GM12878 (cell line): ENCODE results near the gene RANGAP1. TPM values are rescaled to one million over a fixed set of nuclear protein-coding genes. Genes with fewer than 3 reads are reported as not detected.

Source experiments
- BCLAF1 ChIP-seq: fragments of 450-650 bp; IDR thresholded peaks from 2 replicates; pipeline ENCODE4 v1.6.1; 2017; ENCODE audit warnings: antibody characterized with exemption, mild to moderate bottlenecking, moderate library complexity
- E4F1 ChIP-seq: fragments of 450-650 bp; IDR thresholded peaks from 2 replicates; pipeline ENCODE4 v1.6.1; 2018; ENCODE audit warnings: borderline replicate concordance, mild to moderate bottlenecking; ENCODE audit not compliant: partially characterized antibody
- GABPA ChIP-seq: IDR thresholded peaks from 2 replicates; pipeline ENCODE4 v1.6.1; 2014; ENCODE audit warnings: antibody characterized with exemption, low read depth, mild to moderate bottlenecking, inconsistent platforms
- HCFC1 ChIP-seq: fragments of 150-350 bp; IDR thresholded peaks from 2 replicates; pipeline ENCODE4 v1.6.1; 2014; ENCODE audit warnings: low read length
- HSF1 ChIP-seq: fragments of 150-350 bp; IDR thresholded peaks from 2 replicates; pipeline ENCODE4 v1.6.1; 2014; ENCODE audit warnings: mild to moderate bottlenecking, low read depth, low read length
- NBN ChIP-seq: fragments of 450-650 bp; IDR thresholded peaks from 2 replicates; pipeline ENCODE4 v1.6.1; 2016
- NKRF ChIP-seq: fragments of 450-650 bp; conservative IDR thresholded peaks from 2 replicates; pipeline ENCODE4 v1.6.1; 2017; ENCODE audit warnings: mild to moderate bottlenecking, moderate library complexity
- PAX5 ChIP-seq: IDR thresholded peaks from 2 replicates; pipeline ENCODE4 v1.6.1; 2011; ENCODE audit warnings: low read depth, low read length, borderline replicate concordance
- PAX8 ChIP-seq: fragments of 450-650 bp; IDR thresholded peaks from 2 replicates; pipeline ENCODE4 v1.6.1; 2017; ENCODE audit warnings: mild to moderate bottlenecking, moderate library complexity
- PML ChIP-seq: IDR thresholded peaks from 2 replicates; pipeline ENCODE4 v1.6.1; 2012; ENCODE audit warnings: low read length, inconsistent platforms
- REST ChIP-seq: IDR thresholded peaks from 2 replicates; pipeline ENCODE4 v1.6.1; 2012; ENCODE audit warnings: mild to moderate bottlenecking, low read depth, low read length
- SMC3 ChIP-seq: IDR thresholded peaks from 2 replicates; pipeline ENCODE4 v1.6.1; 2011; ENCODE audit warnings: low read length, improper control_type of control experiment, borderline replicate concordance
- TBL1XR1 ChIP-seq: IDR thresholded peaks from 2 replicates; pipeline ENCODE4 v1.6.1; 2012; ENCODE audit warnings: low read depth, low read length, improper control_type of control experiment
- ZNF384 ChIP-seq: IDR thresholded peaks from 2 replicates; pipeline ENCODE4 v1.6.1; 2012; ENCODE audit warnings: low read depth, mild to moderate bottlenecking, low read length, improper control_type of control experiment, borderline replicate concordance
- polyA plus RNA-seq, 11 experiments: library from polyadenylated mRNA; depleted of rRNA in 4 of 11; unstranded in 6 of 11; stranded (reverse) in 5 of 11; fragments of >200 nt; fragmentation: Nextera tagmentation in 4 of 11; fragmentation: Illumina TruSeq in 1 of 11; extraction: Ambion mirVana in 4 of 11; extraction: Trizol in 1 of 11; gene quantifications; 1 replicate in 1 of 11; 2 replicates in 10 of 11; pipeline versions ENCODE4 v1.2.1 to v1.2.3, GENCODE V29; 2011 to 2016; ENCODE audit warnings: inconsistent platforms in 2 of 11, missing spikeins in 2 of 11, low read depth in 1 of 11
- total RNA-seq, 4 experiments: library from RNA; depleted of rRNA in 3 of 4; stranded (reverse); fragments of >200 nt in 3 of 4; fragmentation: Illumina TruSeq in 1 of 4; extraction: Trizol in 1 of 4; gene quantifications; 2 replicates each; pipeline versions ENCODE4 v1.2.1 to v1.2.3, GENCODE V29; 2013 to 2021

Gene RANGAP1
- total and polyA plus RNA-seq, 10 of the 15 experiments (the other 5 are each of a cell fraction or from before 2014, with no cell fraction given) = 2.5 to 109 (median 60.2) TPM

GRCh38 chr22:41285820-41286638 is at the start of gene RANGAP1 (continued):
- TF ChIP-seq NKRF = peak; percentile 99
- TF ChIP-seq PAX5 = 0 out of 2 replicates have a peak, but pooled peaks have one; percentile 9
- TF ChIP-seq PAX8 = no peak
- TF ChIP-seq SMC3 = no peak
- TF ChIP-seq E4F1 = peak; percentile 45
- TF ChIP-seq TBL1XR1 = peak; percentile 86
- TF ChIP-seq ZNF384 = no peak
- TF ChIP-seq HSF1 = peak; percentile 99
- TF ChIP-seq PML = peak; percentile 83; the same call in 1 of the 2 replicates
- TF ChIP-seq NBN = 0 out of 2 replicates have a peak, but pooled peaks have one; percentile 21
- no peak for TF ChIP-seq BCLAF1
- no peak for TF ChIP-seq REST
- TF ChIP-seq GABPA = peak; percentile 86
- TF ChIP-seq HCFC1 = peak; percentile 97
